Panc1 (cell line): Measurements from ENCODE around the gene BACH2. TPM values are rescaled to one million over a fixed set of nuclear protein-coding genes. Genes with fewer than 3 reads are reported as not detected.

Experiments
- ATAC-seq: fragments of 200-7000 bp; cut with Tn5 transposase; 2 replicates; pipeline ENCODE4 v1.9.1; 2020; ENCODE audit warnings: mild to moderate bottlenecking, moderate library complexity
- BruUV-seq: library from RNA; stranded (reverse); fragments of 400-500 nt; replicated peaks from 2 replicates; lab custom pipeline; 2021; lab: Mats Ljungman, UMichigan
- CTCF ChIA-PET: fragments of 300-600 bp; sonication (Branson Sonifier 250); formaldehyde crosslinking; loops from one replicate; lab custom pipeline; 2022; ENCODE audit warnings: antibody characterized with exemption; lab: Charles Lee
- POLR2A ChIA-PET: fragments of 300-600 bp; sonication (Branson Sonifier 250); formaldehyde crosslinking; loops from one replicate; lab custom pipeline; 2022; ENCODE audit warnings: antibody characterized with exemption; lab: Charles Lee
- DNase-seq: peaks from one replicate; pipeline ENCODE4 v3.0.0-alpha.2; 2010; ENCODE audit warnings: low read depth, low spot score
- H3K27ac ChIP-seq: 2 replicates; pipeline ENCODE4 v1.5.1; 2011; ENCODE audit warnings: mild to moderate bottlenecking, low read length, inconsistent platforms
- H3K27me3 ChIP-seq: fragments of 200-500 bp; sonication (Bioruptor generic); 2 replicates; pipeline ENCODE4 v1.6.0; 2014; ENCODE audit warnings: low read length, inconsistent platforms; ENCODE audit not compliant: control insufficient read depth, insufficient read depth
- H3K36me3 ChIP-seq: fragments of 200-500 bp; sonication (Bioruptor generic); 2 replicates; pipeline ENCODE4 v1.5.1; 2014; ENCODE audit warnings: inconsistent platforms, mild to moderate bottlenecking, low read length, moderate library complexity; ENCODE audit not compliant: control insufficient read depth, insufficient read depth
- H3K4me1 ChIP-seq: 2 replicates; pipeline ENCODE4 v1.5.1; 2011; ENCODE audit warnings: inconsistent platforms, mild to moderate bottlenecking, low read length, moderate library complexity; ENCODE audit not compliant: control insufficient read depth, insufficient read depth
- H3K4me3 ChIP-seq, 2 experiments: 2 replicates each; pipeline ENCODE4 v1.5.1; 2011 to 2012; ENCODE audit warnings: low read depth in 2 of 2, low read length in 2 of 2, mild to moderate bottlenecking in 2 of 2, inconsistent platforms in 1 of 2, moderate library complexity in 1 of 2
- H3K9me3 ChIP-seq: fragments of 200-500 bp; sonication (Bioruptor generic); 2 replicates; pipeline ENCODE4 v1.5.1; 2014; ENCODE audit warnings: low read depth, mild to moderate bottlenecking, inconsistent platforms, low read length, moderate library complexity; ENCODE audit not compliant: control insufficient read depth, insufficient read depth
- CTCF ChIP-seq: fragments of 450-650 bp; IDR thresholded peaks from 2 replicates; pipeline ENCODE4 v1.5.1; 2017; ENCODE audit warnings: mild to moderate bottlenecking
- POLR2AphosphoS5 ChIP-seq: IDR thresholded peaks from 2 replicates; pipeline ENCODE4 v1.6.1; 2012; ENCODE audit warnings: mild to moderate bottlenecking, low read depth, low read length, moderate library complexity
- SIN3A ChIP-seq: IDR thresholded peaks from 2 replicates; pipeline ENCODE4 v1.6.1; 2012; ENCODE audit warnings: low read depth, mild to moderate bottlenecking, low read length, moderate library complexity, borderline replicate concordance; ENCODE audit not compliant: insufficient read depth
- TCF7L2 ChIP-seq: IDR thresholded peaks from 2 replicates; pipeline ENCODE4 v1.6.1; 2011; ENCODE audit warnings: mild to moderate bottlenecking, low read depth, low read length, inconsistent platforms
- in situ Hi-C: cut with HindIII; loops from 2 replicates; pipeline ENCODE4 v1.10.0; 2016; ENCODE audit warnings: low sequenced_read_pairs, low pct_unique_long_range_greater_than_20kb
- intact Hi-C: fragments of 100-400 bp; cut with micrococcal nuclease; formaldehyde crosslinking; loops from one replicate; pipeline ENCODE4 v1.10.0; 2022; ENCODE audit not compliant: unreplicated experiment
- total RNA-seq: library from RNA; stranded (reverse); gene quantifications from one replicate; pipeline ENCODE4 v1.2.1, GENCODE V29; 2021; ENCODE audit not compliant: unreplicated experiment
- TF ChIP-seq, protein P1 (sequence below), 2 experiments: IDR thresholded peaks; 2 replicates each; pipeline ENCODE4 v1.6.1; 2011 to 2012; ENCODE audit warnings: low read depth in 2 of 2, control low read depth in 1 of 2, low read length in 1 of 2, mild to moderate bottlenecking in 1 of 2, moderate library complexity in 1 of 2; ENCODE audit not compliant: insufficient read depth in 1 of 2

BACH2 gene
- total RNA-seq, 1 experiment from 2014 or later, result 1.6 TPM

DNA sequence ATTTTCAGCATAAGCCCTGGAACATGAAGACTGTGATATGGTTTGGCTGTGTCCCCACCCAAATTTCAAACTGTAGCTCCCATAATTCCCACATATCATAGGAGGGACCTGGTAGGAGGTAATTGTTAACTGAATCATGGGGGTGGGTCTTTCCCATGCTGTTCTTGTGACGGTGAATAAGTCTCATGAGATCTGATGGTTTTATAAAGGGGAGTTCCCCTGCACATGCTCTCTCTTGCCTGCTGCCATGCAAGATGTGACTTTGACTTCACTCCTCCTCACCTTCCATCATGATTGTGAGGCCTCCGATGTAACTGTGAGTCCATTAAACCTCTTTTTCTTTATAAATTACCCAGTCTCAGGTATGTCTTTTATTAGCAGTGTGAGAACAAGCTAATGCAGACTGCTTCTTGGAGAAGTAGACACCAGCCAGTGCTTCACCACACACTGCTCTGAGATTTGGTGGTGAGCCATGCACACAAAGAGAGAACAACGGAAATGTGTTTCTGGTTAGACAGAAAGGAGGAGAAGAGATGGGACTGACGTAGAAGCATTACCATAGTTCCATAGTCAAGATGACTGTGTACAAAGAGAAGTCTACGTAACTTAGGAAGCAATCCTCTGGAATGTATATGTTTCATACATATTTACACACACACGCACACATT, 97.8 kb downstream of the BACH2 start:
- ATAC-seq (no peak), DNase-seq (no peak)
- Histone ChIP-seq H3K36me3 (no peaks in the 10 kb centered on the region), H3K9me3 (no peaks in the 10 kb centered on the region), H3K27ac (no peak overlapping the region), H3K27me3 (no peaks in the 10 kb centered on the region), H3K4me3 (no peak overlapping the region), H3K4me1 (no peaks in the 10 kb centered on the region)
- ChIA-PET CTCF (no interaction called here), POLR2A (no interaction called here)
- in situ Hi-C loops, result no loop called here
- TF ChIP-seq CTCF (no peak), POLR2AphosphoS5 (no peak), SIN3A (no peak), TCF7L2 (no peak)
- TF ChIP-seq, protein P1, sequence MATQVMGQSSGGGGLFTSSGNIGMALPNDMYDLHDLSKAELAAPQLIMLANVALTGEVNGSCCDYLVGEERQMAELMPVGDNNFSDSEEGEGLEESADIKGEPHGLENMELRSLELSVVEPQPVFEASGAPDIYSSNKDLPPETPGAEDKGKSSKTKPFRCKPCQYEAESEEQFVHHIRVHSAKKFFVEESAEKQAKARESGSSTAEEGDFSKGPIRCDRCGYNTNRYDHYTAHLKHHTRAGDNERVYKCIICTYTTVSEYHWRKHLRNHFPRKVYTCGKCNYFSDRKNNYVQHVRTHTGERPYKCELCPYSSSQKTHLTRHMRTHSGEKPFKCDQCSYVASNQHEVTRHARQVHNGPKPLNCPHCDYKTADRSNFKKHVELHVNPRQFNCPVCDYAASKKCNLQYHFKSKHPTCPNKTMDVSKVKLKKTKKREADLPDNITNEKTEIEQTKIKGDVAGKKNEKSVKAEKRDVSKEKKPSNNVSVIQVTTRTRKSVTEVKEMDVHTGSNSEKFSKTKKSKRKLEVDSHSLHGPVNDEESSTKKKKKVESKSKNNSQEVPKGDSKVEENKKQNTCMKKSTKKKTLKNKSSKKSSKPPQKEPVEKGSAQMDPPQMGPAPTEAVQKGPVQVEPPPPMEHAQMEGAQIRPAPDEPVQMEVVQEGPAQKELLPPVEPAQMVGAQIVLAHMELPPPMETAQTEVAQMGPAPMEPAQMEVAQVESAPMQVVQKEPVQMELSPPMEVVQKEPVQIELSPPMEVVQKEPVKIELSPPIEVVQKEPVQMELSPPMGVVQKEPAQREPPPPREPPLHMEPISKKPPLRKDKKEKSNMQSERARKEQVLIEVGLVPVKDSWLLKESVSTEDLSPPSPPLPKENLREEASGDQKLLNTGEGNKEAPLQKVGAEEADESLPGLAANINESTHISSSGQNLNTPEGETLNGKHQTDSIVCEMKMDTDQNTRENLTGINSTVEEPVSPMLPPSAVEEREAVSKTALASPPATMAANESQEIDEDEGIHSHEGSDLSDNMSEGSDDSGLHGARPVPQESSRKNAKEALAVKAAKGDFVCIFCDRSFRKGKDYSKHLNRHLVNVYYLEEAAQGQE (IDR thresholded peaks at IDR 0.05; ENCODE audit: insufficient read depth in 1 of 2, low read depth in 2 of 2, low read length in 1 of 2), result no peak
- no TSS peak for BruUV-seq
- intact Hi-C loops, result no loop called here

DNA sequence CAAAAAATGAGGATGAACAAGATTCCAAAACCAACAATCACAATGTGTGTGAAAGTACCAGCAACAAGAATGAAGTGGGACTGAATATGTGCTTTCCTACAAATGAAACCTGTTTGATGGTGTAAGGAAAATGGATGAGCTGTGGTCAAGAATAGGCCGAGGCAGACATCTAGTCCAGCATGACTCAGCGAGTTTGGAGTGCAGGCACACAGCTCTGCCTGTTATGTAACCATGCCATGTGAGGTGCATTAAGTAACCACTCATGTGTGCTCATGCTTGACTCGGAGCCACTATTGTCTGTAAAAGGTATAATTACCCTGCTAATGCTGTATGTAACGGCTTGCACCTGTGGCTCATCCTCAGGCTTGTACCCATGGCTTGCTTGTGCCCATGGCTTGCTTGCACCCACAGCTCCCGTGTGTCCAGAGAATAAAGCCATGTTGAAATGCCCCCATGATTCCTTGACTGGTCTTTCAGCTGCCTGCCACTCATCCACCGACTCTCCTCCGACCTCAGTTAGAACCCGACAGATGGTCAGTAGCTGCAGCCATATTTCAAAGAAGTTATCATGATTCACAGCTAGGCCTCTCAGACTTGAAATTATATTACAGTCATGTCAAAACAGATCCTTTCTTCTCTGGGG, 98.7 kb downstream of the BACH2 start:
- intact Hi-C loops, result no loop called here
- TF ChIP-seq TCF7L2 (no peak), CTCF (no peak), SIN3A (no peak), POLR2AphosphoS5 (no peak)
- TF ChIP-seq, protein P1 (IDR thresholded peaks at IDR 0.05; ENCODE audit: insufficient read depth in 1 of 2, low read depth in 2 of 2, low read length in 1 of 2), result no peak
- BruUV-seq, result no TSS peak
- H3K4me3 ChIP-seq, result no peak overlapping the region
- H3K36me3 ChIP-seq, result no peaks in the 10 kb centered on the region
- DNase-seq (no peak), ATAC-seq (no peak)
- CTCF ChIA-PET, result no interaction called here
- POLR2A ChIA-PET, result no interaction called here
- no peaks in the 10 kb centered on the region for H3K4me1 ChIP-seq
- no peaks in the 10 kb centered on the region for H3K9me3 ChIP-seq
- no peak overlapping the region for H3K27ac ChIP-seq
- H3K27me3 ChIP-seq, result no peaks in the 10 kb centered on the region
- in situ Hi-C loops, result no loop called here
